Stimulated activated CD4-positive, alpha-beta T cell treated with anti-CD3 and anti-CD28 coated beads, Interleukin-15, amount 100 ng/mL, for 24 hours (primary cell): ENCODE results near the gene MUSK.
"Not testable (repeated sequence)": the region's sequence is repeated elsewhere in the genome, so short reads cannot be mapped to it uniquely, and the experiment has no call there.

Experiments
- DNase-seq: peaks from one replicate; pipeline ENCODE4 v3.0.0-alpha.2; 2020

The MUSK gene

DNA sequence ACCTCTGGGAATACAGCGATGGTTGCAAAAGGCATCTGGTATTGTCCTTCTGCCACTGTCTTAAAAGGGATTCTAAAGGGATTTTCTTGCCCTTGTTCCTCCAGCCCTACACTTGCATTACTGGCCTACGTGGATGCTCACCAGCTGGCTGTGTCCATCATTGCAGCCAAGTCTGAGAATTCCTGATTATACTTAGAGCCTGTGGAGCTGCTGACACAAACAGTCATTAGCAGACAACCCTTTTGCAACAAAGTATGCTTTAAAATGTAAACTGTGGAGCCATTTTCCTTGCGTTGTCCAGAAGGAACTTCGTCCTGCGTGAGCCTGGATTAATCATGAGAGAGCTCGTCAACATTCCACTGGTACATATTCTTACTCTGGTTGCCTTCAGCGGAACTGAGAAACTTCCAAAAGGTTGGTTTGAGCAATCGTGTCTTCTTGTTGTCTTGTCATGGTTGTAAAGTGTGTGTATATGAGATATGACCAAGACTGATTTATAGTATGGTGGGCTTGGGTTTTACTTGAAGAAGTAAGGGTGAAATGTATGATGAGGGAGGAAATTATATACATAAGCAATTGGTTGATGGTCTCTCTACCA, at the start of gene MUSK:
MUSK (plus strand) TSS at position 222 of the 598 bp plus-strand sequence; CDS start at position 336, 114 bp downstream.
- no peak for DNase-seq

DNA sequence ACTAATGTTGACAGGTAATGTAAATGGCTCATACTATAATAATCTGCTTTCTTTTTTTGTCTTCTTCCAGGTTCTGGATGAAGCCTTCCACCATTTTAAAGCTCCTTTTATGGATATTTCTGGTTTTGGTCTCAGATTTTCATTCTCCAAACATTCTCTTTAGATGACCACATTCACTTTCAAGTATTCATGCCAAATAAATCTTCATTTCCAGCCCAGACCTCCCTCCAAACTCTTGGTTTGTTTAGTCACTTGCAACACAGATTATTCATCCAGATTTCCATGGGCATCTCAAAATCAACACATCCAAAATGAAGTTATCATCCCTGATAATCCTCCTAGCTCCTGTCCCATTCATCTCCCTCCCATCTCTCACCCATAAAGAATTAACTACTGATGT, 48.8 kb upstream of the MUSK start:
- DNase-seq, result no peak

DNA sequence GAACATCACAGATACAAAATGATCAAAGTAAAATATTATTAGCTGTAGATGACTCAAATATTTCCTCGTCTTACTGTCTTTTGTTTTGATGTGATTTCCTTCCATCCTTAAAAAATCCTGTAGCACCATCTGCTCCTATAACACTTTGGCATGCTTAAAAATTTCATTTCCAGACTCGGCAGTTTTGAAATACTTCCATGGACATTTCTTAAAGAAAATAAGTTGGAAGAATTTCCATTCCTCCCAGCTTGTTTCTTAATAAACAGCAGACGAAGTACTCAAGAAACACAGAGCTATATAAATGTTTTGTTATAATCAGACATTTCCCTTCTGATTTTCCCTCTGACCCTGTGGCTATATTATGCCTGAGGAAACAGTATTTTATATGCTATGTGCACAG, 47.9 kb upstream of the MUSK start:
- DNase-seq, result no peak

DNA sequence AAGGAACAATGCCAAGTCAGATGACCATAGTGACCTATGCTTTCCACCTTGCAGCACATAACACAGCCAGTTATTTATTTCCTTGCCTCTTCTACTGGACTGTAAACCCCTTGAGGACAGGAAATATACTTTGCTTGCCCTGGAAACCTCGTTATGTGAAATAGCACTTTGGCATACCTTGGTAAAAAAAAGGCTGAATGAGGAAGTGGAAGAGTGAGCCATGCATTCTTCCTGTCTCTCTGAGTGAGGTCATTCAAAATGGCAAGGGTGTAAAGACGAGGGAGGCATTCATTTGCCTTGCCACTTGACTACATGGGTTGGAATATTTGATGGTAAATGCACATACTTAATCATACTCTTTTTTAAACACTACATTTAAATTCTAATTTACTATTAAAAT, 46.2 kb upstream of the MUSK start:
- no peak for DNase-seq

DNA sequence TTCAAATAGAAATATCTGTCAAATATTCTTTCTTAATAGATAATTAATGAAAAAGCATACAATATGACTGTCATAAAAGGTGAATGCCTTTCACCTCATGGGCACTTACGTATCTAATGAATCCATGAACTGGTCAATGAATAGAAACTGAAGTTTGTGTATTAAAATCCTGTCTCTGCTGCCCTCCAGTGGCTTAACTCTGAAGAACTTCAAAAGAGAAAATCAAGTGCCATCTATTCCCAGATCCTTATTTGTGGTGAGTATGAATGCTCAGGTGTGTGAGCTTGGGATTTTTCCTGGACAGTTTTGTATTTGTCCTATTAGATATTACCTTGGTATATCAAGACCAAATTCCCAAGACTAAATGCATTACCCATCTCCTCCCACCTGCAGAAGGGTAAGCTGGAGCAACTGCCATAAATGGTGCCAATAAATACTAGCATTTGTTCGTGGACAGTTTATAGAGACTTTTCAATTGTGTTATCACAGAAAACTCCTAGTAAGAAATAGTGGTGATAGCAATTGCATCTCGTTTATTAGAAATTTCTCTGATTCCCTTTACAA, 45.0 kb upstream of the MUSK start:
- DNase-seq, result peak; percentile 9

DNA sequence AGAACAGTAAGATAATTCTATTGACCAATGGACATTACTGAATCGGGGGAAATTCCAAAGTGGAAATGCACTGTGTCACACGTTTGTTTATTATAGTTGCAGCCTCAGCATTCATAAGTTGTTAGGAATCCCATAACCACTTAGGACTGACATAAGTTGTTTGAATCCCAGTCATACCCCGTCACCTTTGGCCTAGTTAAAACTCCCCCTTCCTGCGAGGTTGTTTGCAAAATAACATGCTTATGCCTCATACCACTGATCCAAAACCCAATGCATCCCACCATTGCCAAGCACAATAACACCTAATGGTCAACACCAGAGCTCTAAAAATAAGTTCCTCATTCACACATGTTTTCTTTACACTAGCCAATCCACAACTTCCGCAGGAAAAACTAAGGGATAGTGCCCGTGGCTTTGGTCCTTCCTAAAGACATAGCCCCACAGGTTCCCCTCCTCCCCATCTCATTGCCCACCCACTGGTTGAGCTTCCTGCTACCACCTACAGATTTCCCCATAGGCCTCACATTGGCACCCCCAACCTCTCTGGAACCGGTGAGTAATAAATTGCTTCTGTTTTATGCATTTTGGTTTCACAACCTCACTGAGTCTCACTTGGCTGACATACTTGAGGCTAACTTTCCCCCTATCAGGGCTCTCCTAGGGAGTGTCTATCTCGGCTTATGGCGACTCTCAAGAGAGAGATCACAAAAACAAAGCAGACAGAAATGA, 42.3 kb upstream of the MUSK start:
- DNase-seq, result peak; percentile 33

DNA sequence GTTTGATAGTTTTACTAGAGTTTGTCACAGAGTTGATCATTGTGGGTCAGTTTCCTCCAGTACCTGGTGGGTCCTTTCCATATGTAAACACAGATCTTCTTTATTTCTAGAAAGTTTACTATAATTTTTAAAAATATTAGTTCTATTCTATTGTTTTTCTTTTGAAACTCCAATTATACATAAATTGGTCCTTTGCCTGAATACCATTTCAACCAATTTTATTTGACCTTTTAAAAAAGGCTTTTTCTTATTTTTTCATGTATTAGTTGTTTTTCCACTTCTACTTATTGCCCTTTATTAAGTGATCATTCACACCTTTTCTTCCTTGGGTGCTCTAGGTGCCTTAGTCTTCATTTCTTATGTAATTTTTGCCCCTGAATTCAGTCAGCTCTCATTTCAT, 33.0 kb upstream of the MUSK start:
- no peak for DNase-seq

DNA sequence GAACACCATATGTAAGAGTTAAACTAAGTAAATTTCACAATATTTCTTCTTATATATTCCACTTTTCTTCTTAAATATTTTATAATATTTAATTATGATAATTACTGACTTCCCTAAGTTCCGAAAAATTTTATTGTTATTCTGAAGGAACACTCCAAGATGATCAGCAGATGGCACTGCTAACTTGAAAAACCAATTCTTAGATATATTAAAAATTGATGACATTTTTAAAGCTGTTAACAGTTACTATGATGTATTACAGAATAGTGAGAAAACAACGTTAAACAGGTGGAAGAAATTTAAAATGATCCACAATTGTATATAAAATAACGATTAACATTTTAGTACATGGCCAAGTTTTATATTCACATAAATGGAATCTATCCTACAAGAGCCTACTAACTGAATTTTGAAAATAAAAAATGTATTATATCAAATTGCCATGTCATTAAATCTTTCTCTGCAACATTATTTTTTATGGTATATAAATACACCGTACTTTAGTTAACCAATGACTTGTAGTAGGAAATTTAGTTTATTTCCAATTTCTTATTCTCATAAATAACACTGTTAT, 30.1 kb upstream of the MUSK start:
- no peak for DNase-seq

DNA sequence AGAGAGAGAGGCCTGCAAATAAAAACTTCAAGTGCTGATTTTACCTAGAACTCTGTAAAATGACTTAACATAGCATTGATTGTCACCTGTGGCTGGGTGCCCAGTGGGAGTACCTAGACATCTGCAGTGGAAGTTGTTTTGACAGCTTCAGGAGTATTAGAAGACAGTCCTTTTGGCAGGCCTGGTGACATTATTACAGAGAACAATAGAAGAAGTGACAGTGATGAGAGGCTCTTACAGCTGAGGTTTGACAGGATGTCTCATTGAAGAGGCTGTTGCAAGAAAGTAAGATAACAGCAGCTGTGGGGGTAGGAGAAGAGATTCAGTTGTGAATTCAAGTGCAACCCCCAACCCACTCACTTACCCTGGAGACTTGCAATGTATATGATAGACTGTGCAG, 27.9 kb upstream of the MUSK start:
- no peak for DNase-seq

DNA sequence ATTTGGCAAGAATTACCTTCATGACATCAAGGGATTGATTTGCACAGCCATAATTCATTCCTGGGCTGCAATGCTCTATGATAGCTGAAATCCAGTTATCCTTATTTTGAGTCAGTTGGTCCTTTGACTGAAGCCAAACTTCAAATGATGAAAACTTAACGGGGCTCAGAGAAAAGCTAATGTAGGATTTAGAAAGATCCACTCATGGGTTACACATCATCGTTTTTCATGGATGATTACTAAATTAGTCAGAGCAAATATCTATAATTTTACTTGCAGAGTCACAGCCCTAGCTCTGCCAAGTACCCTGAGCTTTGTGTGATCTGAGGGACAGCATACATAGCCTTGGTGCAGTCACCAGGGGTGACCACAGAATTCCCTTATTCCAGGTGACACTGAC, 27.3 kb upstream of the MUSK start:
- no peak for DNase-seq

DNA sequence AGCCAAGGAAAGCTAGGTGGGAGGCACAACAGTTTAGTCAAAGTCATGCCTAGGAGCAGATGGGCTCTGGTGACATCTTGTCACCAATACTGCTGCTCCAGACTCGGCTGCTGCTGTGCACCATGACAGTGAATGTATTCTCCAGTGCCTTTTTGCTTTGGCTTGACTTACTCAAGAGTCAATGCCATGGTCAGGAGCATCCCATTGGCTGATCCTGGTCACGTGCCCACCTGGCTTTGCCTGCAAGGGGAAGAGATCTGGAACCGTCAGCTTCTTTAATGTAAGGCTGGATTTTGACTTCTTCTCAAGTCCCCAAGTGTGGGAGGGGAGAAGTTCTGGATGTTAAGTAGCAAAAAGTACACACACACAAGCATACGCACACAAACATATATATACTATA, 19.9 kb upstream of the MUSK start:
- DNase-seq, result no peak

DNA sequence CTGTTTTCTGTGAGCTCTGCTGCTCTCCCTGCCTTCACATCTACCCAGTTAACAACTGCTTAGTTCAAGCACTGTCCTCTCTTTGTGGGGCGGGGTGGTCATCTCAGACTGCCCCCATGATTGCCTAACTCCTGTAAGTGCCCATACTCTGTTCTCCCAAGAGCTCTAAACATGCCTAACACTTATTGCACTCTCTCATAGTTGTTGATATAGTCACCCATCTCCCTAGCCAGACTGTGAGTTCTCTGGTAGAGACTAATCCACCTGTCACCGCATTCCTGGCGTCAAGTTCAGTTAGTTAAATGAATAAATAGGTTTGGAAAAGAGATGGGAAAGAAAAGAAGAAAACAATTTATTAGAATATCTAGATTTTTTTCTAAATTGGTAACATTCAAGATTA, 18.3 kb upstream of the MUSK start:
- DNase-seq, result no peak

DNA sequence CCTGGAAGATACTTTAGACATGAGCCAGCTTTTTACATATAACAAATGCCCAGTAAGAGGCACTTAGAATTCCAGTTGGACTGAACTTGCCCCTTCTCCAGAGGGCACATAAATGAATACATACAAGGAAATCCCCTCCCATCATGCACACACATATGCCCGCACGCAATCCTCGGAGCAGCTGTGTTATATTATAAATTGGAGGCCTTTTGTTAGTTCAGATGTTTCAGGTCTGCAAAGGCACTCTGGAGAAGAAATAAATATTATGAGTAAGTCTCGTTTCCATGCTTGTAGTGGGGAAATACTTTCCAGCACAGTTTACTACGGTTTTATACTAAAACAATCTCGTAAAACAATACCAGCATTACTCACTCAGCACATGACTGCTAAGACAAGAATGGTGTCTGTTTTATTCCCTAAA, 17.6 kb upstream of the MUSK start:
- DNase-seq, result no peak

DNA sequence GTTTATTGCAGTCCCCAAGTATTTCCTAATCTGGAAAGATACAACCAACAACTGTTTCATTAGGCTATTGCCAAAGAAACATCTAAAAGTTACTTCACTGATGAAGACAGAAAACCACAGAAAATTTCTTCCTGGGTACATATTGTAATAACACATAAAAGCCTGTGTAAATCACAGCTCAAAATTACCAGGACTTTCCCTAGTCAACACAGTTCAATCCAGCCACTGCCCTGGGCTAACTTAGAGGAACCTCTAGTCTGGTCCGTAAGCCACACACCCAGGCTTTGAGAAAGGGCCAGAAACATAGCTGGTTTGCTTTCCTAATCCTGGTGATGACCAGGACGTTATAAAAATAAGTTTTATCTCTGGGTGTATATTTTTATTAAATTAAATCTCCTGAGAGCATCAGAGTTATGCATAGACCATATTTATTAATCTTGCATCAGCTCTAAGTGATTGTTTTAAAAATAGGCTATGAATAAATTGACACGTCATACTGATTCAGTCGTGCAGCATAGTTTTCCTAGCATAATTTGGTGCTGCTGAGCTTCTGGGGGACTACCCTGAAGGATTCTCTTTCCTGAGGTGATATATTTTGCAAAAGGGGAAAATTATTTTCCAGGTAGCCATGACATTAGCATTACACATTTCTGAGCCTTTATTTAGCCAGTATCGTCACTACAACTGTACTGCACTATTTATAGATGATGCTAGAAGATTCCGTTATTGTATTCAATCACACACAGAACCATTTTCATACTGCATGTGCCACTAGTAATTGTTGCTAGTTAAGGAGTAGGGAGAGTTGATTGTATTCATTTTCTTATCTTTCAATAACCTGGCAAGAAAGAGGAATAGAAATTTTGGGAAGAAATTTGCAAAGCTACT, 12.6 kb upstream of the MUSK start:
- DNase-seq, result no peak

DNA sequence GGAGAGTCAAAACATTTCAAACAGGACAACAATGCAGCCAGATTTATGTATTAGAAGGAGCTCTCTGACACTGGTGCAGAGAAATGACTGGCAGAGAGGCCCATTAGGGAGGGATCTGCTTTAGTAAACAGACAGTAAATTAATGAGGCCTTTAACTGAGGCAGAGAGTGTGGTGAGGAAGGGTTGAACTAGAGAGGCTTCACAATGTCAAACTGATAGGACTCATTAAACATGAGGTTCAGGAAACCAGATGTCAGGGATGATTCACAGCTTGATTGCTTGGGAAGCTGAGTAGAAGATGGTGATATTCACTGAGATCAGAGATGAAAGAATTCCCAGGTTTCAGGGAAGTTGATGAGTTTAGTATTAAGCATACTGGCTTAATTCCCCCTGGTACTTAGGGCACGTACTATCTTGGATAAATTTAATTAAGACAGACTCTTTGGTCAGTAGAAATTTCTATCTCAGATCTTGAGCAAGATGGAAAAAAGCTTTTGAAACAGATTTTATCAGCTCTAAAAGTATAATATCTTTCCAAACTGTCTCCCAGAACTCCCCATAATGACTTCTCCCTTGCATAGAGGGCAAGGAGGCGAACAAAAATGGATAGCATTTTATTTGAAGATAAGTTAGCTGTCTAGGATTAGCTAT, 8.6 kb upstream of the MUSK start:
- DNase-seq, result no peak

DNA sequence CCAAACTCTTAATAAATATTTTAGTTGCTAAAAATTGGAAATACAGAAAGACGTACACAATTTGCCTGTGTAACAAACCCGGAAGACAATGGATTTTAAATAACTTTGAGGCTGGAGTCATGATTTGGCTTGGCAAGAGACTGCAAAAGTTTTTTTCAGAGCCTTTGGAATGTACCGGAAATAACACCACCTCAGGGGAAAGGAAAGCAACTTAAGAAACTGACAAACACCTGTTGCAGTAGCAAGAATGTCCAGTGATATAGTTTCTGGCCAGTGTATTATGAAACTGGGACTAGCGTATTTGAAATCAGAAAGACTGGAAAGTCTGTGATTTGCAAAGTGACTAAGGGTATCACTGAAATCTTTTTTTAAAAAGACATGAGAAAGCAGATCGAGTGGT, 842 bp downstream of the MUSK start:
- DNase-seq, result no peak

DNA sequence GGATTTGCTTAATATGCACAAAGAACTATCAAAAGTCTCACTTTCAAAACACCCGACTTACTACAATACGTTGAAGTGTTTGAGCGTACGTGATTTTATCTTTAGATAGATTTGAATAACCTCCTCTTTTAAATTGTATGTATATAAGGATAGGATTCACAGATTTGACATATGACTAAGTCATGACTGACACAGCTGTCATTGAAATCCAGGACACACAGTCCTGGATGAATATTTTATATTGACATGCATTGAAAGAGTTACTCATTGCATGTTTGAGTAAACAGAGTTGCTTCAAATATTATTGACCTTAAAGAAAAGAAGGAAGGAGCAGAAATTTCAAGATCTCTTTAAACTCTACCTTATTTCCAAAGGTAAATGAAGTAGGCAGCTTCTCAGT, 3.3 kb downstream of the MUSK start:
- DNase-seq, result no peak

DNA sequence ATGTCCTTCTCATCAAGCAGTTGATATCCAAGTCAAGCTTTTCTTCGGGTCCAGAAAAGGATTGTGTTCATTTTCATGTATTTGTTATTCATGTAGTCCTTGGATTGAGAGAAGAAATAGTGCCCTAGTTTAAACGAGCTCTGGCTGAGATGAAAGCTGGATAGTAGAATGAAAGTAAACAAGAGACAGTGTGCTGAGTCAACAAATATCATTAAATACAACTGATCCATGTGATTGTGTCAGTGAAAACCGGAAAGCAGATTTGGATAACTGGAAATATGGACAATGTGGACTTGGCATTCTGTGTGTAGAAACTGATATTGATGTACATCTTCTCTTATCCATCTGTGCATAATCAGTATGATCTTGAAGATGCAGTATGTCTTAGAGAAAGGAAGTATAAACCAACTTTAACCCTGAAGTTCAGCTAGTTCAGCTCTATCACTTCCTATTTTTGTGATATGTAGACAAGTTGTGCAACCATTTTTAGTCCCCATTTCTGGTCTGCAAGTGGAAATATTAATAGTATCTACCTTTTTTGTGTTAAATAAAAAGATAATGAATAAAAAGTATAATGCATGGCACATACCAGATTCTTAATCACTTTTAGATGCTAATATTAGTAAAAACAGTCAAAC, 4.4 kb downstream of the MUSK start:
- no peak for DNase-seq

DNA sequence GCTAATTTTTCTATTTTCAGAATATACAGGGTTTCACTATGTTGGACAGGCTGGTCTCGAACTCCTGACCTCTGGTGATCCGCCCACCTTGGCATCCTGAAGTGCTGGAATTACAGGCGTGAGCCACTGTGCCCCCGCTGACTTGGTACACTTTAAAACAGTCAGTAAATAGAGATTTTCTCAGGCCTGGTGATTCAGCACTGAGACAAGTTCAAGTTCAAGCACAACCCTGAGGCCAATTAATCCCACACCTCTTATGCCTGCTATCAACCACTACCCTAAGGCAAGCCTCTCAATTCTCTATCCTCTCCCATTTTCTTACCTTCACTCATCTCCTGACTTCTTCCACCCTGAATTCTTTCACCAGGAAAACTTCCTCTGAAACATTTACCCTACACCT, 18.9 kb downstream of the MUSK start:
- no peak for DNase-seq

DNA sequence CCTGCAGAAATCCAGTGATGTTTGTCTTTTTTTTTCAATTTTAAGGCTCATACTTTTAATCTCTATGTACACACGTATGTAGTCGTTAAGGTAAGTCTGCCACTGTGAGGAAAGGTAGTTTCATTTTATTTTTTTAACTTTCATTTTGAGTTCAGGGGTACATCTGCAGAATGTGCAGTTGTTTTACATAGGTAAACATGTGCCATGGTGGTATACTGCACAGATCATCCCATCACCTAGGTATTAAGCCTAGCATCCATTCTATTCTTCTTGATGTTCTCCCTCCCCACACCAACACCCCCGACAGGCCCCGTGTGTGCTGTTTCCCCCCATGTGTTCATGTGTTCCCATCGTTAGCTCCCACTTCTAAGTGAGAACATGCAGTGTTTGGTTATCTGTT, 19.7 kb downstream of the MUSK start:
- DNase-seq, result no peak

DNA sequence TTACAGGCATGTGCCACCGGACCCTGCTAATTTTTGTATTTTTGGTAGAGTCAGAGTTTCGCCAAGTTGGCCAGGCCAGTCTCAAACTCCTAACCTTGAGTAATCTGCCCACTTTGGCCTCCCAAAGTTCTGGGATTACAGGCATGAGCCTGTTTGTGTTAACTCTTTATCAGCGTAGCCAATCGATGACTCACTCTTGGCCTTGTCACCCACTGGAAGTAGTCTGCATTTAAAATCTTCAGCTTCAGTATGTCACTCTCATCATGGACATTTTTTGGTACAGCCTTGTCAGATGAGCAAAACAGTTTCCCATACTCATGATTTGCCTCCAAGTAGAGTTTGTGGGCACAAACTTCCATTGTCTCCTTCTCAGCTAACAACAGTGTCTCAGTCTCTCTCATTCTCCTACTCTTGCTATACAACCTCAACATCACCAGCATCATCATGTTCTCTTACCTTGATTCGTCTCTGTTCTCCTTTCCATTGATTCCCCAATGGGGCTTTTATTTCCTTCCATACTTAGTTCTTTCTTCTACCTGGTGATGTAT, 22.5 kb downstream of the MUSK start:
- no peak for DNase-seq

DNA sequence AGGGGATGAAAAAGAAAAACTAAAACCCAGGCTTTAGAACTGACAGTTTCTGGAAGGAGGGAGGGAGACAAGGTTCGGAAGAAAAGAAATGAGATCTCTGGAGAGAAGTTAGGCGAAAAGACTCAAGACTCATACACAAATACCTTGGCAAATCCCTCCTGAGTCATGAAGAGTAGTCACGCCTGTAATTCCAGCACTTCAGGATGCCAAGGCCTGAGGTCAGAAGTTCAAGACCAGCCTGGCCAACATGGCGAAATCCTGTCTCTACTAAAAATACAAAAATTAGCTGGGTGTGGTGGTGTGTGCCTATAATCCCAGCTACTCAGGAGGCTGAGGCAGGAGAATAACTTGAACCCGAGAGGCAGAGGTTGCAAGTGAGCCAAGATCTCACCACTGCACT, 27.3 kb downstream of the MUSK start:
- DNase-seq, result not testable (repeated sequence)
